Colonic mucosa (tissue), 4 donors: ENCODE measurements around the gene COMT. TPM values are rescaled to one million over a fixed set of nuclear protein-coding genes. Genes with fewer than 3 reads are reported as not detected.

ENCODE experiments used
- DNase-seq: peaks from one replicate; pipeline ENCODE4 v3.0.0-alpha.2; 2020
- H3K27ac ChIP-seq: fragments of 200-600 bp; one replicate; pipeline ENCODE4 v1.8.0; 2021
- H3K27me3 ChIP-seq: fragments of 200-600 bp; one replicate; pipeline ENCODE4 v1.8.0; 2021
- H3K36me3 ChIP-seq: fragments of 200-600 bp; one replicate; pipeline ENCODE4 v1.8.0; 2021
- H3K4me1 ChIP-seq: fragments of 200-600 bp; one replicate; pipeline ENCODE4 v1.8.0; 2021; ENCODE audit warnings: mild to moderate bottlenecking
- H3K4me3 ChIP-seq: fragments of 200-600 bp; one replicate; pipeline ENCODE4 v1.8.0; 2021
- H3K9ac ChIP-seq, 2 donors: one replicate each; pipeline ENCODE4 v1.7.0; 2013; ENCODE audit warnings: control low read depth in 2 of 2, low read depth in 2 of 2, low read length in 2 of 2
- H3K9me3 ChIP-seq: fragments of 200-600 bp; one replicate; pipeline ENCODE4 v1.8.0; 2021
- CTCF ChIP-seq: fragments of 200-600 bp; IDR thresholded peaks from one replicate; pipeline ENCODE4 v1.8.0; 2022; ENCODE audit warnings: antibody characterized with exemption, mild to moderate bottlenecking
- intact Hi-C: fragments of 100-400 bp; cut with DNase I; formaldehyde crosslinking; loops from one replicate; pipeline ENCODE4 v1.14.1; 2022
- total RNA-seq, 2 donors: library from RNA; stranded (reverse); fragmentation: NEBNext Ultra II Directional in 1 of 2; extraction: Animal tissue kit (Norgen Biotek cat#: 25700) in 1 of 2; gene quantifications; one replicate each; pipeline ENCODE4 v1.2.1, GENCODE V29; 2021
- donor health status: healthy.
- donor health status: DM: no; HTN: no; CAD: no.
- donor health status: DM: no; HTN: no; CAD: no.

Gene COMT
- total RNA-seq, result 100 to 1,000 TPM in 1 of 2 donors, 10 to 100 TPM in 1; 70.0 to 125 TPM

DNA sequence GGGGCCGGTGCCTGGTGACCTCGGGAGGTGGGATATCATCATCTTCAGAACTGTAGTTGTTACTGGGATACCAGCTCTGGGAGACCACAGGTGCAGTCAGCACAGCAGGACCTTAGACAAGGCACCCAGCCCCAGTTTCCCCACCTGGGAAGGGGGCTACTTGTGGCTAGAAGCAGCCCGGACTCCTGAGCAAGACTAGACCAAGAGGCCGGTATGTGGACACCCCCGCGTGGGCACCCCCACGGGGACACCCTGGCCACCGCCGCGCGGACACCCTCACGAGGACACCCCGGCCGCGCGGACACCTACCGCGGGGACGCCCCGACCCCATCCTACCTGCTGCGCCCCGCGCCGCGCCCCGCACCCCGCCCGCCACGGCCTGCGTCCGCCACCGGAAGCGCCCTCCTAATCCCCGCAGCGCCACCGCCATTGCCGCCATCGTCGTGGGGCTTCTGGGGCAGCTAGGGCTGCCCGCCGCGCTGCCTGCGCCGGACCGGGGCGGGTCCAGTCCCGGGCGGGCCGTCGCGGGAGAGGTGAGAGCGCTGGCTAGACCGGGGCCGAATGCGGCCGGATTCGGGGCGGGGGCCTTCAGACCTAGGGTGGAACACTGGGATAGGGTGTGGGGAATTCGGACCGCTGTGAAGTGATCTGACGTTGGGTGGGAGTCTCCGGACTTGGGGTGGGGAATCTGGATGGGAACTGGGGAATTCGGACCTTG, at the start of gene COMT, which contains the start of gene TXNRD2:
Gene COMT, plus strand, starts transcription at position 408 of the 718 bp plus-strand sequence. CDS start 20,755 bp downstream, outside the sequence.
Gene TXNRD2, minus strand, starts transcription at position 454 of the 718 bp plus-strand sequence. Its CDS starts 15 bp downstream, at position 439.
- Histone ChIP-seq H3K27ac (peak within 1 kb of the TSS; percentile 81), H3K27me3 (no peaks in the 10 kb centered on the region), H3K36me3 (no peaks in the 10 kb centered on the region), H3K4me3 (peak within 1 kb of the TSS; percentile 74), H3K9ac (peak within 1 kb of the TSS; percentile 90 to 98), H3K9me3 (no peaks in the 10 kb centered on the region), H3K4me1 (no peaks in the 10 kb centered on the region)
- DNase-seq, result peak; percentile 74
- TF ChIP-seq CTCF, result no peak
- intact Hi-C loops, result no loop called here

DNA sequence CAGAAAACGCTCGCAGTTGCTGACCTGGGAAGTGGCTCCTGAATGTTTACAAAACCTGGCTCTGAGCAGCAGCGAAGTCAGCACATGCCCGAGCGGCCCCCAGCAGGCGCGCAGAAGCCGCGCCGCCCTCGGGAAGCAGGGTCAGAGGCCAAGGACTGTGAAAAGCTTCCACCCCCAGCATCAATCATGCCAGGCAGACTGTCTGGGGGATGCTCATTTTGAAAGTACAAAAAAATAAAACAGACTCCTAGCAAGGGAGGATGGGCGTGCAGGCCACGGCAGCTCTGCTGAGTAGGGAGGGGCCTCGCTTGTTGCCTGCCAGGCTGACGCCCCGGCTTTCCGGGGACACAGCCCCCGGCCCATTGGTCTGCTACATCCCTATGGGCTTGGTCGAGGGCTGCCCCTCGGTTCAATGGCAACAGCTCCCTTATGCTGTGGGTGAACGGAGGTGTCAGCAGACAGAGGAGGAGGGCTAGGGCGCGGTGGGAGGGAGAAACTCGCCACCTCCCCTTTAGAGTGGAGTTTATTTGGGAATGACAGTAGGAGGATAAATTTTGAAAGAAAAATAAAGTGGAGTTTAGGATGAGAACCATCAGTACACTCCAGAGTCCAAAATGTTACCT, 49.2 kb upstream of the COMT start:
- Histone ChIP-seq H3K9me3 (no peaks in the 10 kb centered on the region), H3K4me1 (no peaks in the 10 kb centered on the region), H3K27ac (no peak overlapping the region), H3K36me3 (no peaks in the 10 kb centered on the region), H3K27me3 (no peaks in the 10 kb centered on the region), H3K4me3 (no peak overlapping the region), H3K9ac (no peak overlapping the region)
- DNase-seq, result no peak
- intact Hi-C loops, result no loop called here
- TF ChIP-seq CTCF, result no peak

DNA sequence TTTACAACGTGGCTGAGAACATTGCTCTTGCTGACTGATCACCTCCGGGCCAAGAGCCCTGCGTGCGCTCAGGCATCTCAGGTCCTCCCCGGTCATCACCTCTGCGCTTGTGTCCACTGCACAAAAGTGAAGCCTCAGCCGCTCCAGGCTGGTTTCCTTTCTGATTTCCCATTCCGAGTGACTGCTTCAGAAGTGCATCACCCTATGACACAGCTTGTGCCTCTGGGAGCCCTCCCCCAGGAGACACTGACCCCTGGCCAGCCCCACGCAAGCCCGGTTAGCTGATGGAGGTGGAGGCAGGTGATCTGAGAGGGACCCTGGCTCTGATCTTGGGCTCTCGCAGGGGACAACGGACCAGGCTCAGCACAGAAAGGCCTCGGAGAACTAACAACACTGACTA, 48.6 kb upstream of the COMT start:
- no peaks in the 10 kb centered on the region for H3K36me3 ChIP-seq
- H3K27ac ChIP-seq, result no peak overlapping the region
- intact Hi-C loops, result no loop called here
- peak overlapping the region in 1 of 2 donors; percentile 26 for H3K9ac ChIP-seq
- no peaks in the 10 kb centered on the region for H3K9me3 ChIP-seq
- no peak for TF ChIP-seq CTCF
- no peak overlapping the region for H3K4me3 ChIP-seq
- no peaks in the 10 kb centered on the region for H3K27me3 ChIP-seq
- DNase-seq, result no peak
- no peaks in the 10 kb centered on the region for H3K4me1 ChIP-seq

- no peak for TF ChIP-seq CTCF
- Histone ChIP-seq H3K4me1 (no peaks in the 10 kb centered on the region), H3K9ac (no peak overlapping the region), H3K36me3 (no peaks in the 10 kb centered on the region), H3K27ac (no peak overlapping the region), H3K4me3 (no peak overlapping the region), H3K9me3 (no peaks in the 10 kb centered on the region), H3K27me3 (no peaks in the 10 kb centered on the region)
- DNase-seq, result no peak
- intact Hi-C loops, result no loop called here
Observed at GRCh38 chr22:19893363-19893762, 48.2 kb upstream of the COMT start.

DNA sequence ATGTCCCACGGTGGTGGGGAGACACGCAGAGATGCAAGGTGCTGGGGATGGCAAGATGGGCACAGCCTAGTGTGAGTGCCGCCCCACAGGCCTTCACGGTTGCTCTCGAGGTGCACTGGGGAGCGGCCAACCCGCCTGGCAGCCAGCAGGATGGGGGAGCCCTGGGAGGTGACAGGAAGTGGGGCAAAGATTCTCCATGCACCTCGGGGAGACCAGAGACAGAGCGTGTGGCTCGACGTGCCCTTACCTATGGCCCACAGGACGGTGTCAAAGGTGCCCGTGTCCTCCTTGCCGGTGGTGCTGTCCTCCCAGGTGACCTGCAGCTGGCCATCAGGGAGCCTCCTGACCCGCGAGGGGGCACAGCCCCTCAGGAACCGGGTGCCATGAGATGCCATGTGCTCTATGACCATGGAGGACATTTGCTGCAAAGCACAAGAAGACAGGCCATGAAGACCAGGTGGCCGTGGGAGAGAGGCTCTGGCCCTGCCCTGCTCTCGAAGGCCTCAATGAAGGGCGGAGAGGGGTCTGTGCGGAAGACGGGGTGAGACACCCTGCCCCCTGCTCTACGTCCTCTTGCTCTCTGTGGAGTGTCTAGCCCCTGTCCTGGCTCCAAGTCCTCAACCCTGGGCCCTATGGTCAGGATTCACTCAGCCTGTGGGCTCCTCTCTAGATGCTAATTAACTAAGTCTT, 46.3 kb upstream of the COMT start:
- Histone ChIP-seq H3K27me3 (no peaks in the 10 kb centered on the region), H3K9me3 (no peaks in the 10 kb centered on the region), H3K9ac (no peak overlapping the region), H3K27ac (no peak overlapping the region), H3K4me1 (no peaks in the 10 kb centered on the region), H3K4me3 (no peak overlapping the region), H3K36me3 (no peaks in the 10 kb centered on the region)
- TF ChIP-seq CTCF, result no peak
- DNase-seq, result no peak
- intact Hi-C loops, result no loop called here
